Peyer's patch (tissue), 4 donors: ENCODE data around the gene TRRAP. TPM values are rescaled to one million over a fixed set of nuclear protein-coding genes. Genes with fewer than 3 reads are reported as not detected.

Experiments used
- DNase-seq, 3 donors: peaks; one replicate each; pipeline ENCODE4 v3.0.0-alpha.2; 2017 to 2019
- H3K27ac ChIP-seq, 4 donors: fragments of 200-600 bp; sonication (generic); one replicate each; pipeline ENCODE4 v1.5.1; 2016 to 2019
- H3K27me3 ChIP-seq, 2 donors: fragments of 200-600 bp; sonication (generic); one replicate each; pipeline ENCODE4 v1.5.1; 2019
- H3K36me3 ChIP-seq, 3 donors: fragments of 200-600 bp; sonication (generic); one replicate each; pipeline ENCODE4 v1.5.1; 2016 to 2019
- H3K4me1 ChIP-seq, 4 donors: fragments of 200-600 bp; sonication (generic); one replicate each; pipeline ENCODE4 v1.5.1; 2016 to 2019
- H3K4me3 ChIP-seq, 4 donors: fragments of 200-600 bp; sonication (generic); 1 replicate in 3 of 4; 2 replicates in 1 of 4; pipeline ENCODE4 v1.5.1; 2016 to 2019; ENCODE audit warnings: mild to moderate bottlenecking in 1 of 4
- H3K9me3 ChIP-seq, 4 donors: fragments of 200-600 bp; sonication (generic); one replicate each; pipeline ENCODE4 v1.5.1; 2016 to 2019; ENCODE audit warnings: mild to moderate bottlenecking in 1 of 4
- POLR2A ChIP-seq, 2 donors: fragments of 450-650 bp; IDR thresholded peaks; one replicate each; pipeline ENCODE4 v1.5.1; 2017; ENCODE audit warnings: antibody characterized with exemption in 2 of 2, mild to moderate bottlenecking in 2 of 2, moderate library complexity in 2 of 2
- total RNA-seq, 4 donors: library from RNA; depleted of rRNA; stranded (reverse); fragments of >200 nt; gene quantifications; one replicate each; pipeline ENCODE4 v1.1.0, GENCODE V29; 2016
- TF ChIP-seq, protein P1 (sequence below), 6 experiments: fragments of 450-650 bp in 4 of 6; fragments of 200-600 bp in 2 of 6; sonication (generic) in 1 of 6; IDR thresholded peaks; one replicate each; pipeline ENCODE4 v1.5.1; 2017 to 2019; ENCODE audit warnings: antibody characterized with exemption in 6 of 6, mild to moderate bottlenecking in 3 of 6, moderate library complexity in 1 of 6

TRRAP gene
- total RNA-seq, 4 donors from 2014 or later: 39.2 to 62.3 (median 57.8) TPM

DNA sequence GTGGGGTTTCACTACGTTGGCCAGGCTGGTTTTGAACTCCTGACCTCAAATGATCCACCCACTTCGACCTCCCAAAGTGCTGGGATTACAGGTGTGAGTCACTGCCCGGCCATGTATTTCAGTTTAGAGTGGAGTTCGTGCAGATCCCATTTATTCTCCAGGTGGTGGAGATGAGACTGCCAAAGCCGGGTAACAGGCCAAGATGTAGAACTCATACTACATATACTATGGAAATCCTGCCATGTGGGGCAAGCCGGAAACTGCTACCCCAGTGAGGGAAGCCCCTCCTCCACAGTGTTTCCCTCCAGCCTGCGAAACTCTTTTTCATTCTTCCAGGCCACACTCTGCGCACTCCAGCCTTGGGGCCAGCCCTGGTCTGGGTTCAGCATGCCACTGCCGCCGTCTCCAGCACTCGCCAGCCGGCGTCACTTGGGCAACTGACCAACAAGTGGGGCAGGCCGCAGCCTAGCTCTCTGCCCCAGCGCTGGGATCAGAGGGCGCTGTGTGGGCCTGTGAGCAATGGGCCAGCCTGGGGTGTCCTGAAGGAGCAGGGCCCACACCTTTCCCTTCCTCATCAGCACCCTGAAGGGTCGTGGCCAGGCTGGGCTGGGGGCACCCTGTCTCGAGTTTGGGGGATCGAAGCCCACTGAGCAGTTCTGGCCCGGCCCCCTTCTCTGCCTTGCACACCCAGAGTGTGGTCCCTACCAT is 122.0 kb downstream of the TRRAP start:
- DNase-seq: no peak
- no peak overlapping the region for H3K27ac ChIP-seq
- TF ChIP-seq, protein P1, sequence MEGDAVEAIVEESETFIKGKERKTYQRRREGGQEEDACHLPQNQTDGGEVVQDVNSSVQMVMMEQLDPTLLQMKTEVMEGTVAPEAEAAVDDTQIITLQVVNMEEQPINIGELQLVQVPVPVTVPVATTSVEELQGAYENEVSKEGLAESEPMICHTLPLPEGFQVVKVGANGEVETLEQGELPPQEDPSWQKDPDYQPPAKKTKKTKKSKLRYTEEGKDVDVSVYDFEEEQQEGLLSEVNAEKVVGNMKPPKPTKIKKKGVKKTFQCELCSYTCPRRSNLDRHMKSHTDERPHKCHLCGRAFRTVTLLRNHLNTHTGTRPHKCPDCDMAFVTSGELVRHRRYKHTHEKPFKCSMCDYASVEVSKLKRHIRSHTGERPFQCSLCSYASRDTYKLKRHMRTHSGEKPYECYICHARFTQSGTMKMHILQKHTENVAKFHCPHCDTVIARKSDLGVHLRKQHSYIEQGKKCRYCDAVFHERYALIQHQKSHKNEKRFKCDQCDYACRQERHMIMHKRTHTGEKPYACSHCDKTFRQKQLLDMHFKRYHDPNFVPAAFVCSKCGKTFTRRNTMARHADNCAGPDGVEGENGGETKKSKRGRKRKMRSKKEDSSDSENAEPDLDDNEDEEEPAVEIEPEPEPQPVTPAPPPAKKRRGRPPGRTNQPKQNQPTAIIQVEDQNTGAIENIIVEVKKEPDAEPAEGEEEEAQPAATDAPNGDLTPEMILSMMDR (IDR thresholded peaks at IDR 0.05): no peak
- no peak for TF ChIP-seq POLR2A (IDR thresholded peaks at IDR 0.05)
- H3K36me3 ChIP-seq: peaks cover 0 to 74% (median 0%) of the 10 kb centered on the region in 3 donors
- no peak overlapping the region for H3K4me3 ChIP-seq
- H3K27me3 ChIP-seq: no peaks in the 10 kb centered on the region
- H3K9me3 ChIP-seq: no peaks in the 10 kb centered on the region
- H3K4me1 ChIP-seq: peaks cover 0 to 6% (median 0%) of the 10 kb centered on the region in 4 donors

DNA sequence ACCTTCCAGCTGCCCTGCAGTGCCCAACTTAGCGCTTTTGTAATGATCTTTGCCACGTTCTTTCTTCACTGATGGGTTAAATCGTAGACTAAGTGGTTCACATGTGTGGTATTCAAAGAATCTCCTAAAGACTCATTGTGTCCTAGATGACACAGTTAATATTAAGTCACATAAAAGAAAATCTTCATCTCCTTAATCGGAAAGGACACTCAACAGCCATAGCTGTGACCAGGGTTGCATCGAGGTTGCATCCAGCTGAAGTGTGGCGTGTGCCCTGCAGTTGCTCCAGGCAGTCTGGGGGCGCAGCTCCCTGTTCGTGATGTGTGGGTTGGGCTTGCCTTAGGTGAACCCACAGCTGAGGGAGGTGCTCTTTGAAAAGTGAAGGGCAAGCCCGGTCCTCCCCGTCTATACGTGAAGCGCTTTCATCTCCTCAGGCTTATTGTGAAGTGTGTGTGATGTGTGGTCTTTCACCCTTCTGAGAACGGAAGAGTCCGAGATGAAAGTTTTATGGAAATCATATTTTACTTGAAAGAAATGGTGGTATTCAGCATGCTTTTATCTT is 122.7 kb downstream of the TRRAP start:
- Histone ChIP-seq H3K4me1 (peaks cover 0 to 6% (median 0%) of the 10 kb centered on the region in 4 donors), H3K9me3 (no peaks in the 10 kb centered on the region), H3K27ac (no peak overlapping the region), H3K27me3 (no peaks in the 10 kb centered on the region), H3K36me3 (peaks cover 0 to 78% (median 0%) of the 10 kb centered on the region in 3 donors), H3K4me3 (no peak overlapping the region)
- no peak for DNase-seq
- TF ChIP-seq, protein P1 (IDR thresholded peaks at IDR 0.05): no peak

DNA sequence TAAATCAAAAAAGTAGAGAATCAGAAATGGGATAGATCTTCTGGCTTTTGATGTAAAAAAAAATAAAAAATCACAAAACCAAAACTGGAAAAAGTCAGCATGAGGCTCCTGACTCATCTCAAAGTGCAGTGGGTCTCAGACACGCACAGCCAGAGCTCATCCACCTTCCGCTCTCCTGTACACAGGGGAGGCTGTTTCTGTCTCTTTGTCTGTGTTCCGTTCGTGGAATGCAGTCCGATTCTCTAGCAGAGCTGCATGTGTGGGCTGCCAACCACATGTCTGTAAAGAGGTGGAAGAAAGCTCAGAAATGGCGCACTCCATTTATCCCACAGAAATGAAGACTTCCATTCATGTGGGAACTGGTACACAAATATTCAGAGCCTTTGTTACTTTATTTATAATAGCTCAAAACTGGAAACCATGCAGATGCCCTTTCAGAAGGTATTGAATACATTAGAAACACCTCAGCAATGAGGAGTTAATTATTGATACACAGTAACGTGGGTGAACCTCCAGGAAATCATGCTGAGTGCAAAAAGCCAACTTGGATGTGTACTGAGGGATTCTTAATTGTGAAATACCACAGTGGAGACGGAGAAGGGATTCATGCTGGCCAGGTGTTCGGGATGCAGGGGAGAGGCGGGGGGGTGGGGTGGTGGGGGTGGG is 123.3 kb downstream of the TRRAP start:
- no peaks in the 10 kb centered on the region for H3K9me3 ChIP-seq
- H3K36me3 ChIP-seq: peaks cover 0 to 78% (median 0%) of the 10 kb centered on the region in 3 donors
- H3K27ac ChIP-seq: no peak overlapping the region
- H3K4me1 ChIP-seq: peaks cover 0 to 6% (median 0%) of the 10 kb centered on the region in 4 donors
- no peak overlapping the region for H3K4me3 ChIP-seq
- H3K27me3 ChIP-seq: no peaks in the 10 kb centered on the region
- TF ChIP-seq, protein P1 (IDR thresholded peaks at IDR 0.05): no peak
- no peak for TF ChIP-seq POLR2A (IDR thresholded peaks at IDR 0.05)
- DNase-seq: no peak

DNA sequence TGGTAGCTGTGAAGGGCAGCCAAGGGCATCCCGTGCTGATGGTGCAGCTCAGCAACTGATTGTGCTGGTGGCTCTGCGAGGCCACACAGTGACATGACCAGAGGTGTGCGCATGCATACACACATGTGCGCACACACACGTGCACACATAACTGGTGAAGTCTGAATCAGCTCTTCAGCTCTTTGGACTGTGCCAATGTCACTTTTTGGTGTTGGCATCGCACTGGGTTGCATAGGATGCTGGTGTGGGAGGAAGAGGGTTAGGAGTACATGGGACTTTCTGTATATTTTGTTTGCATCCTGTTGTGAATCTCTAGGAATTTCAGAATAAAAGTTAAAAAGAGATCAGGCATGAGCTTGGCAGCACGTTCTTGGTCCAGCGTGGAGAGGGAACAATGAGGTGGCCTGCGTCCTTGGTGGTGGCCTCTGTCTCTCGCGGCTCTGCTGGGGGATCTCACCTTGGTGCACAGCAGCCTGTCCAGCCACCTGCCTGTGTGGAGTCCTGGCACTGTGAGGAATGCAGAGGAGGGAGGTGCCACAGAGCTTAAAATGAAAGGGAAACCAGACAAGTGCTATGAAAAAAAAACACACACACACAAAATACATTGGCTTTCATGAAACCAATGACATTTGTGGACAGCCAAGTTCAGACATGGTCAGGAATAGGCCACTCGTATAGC is 124.0 kb downstream of the TRRAP start:
- Histone ChIP-seq H3K4me1 (peaks cover 0 to 6% (median 0%) of the 10 kb centered on the region in 4 donors), H3K4me3 (no peak overlapping the region), H3K27me3 (no peaks in the 10 kb centered on the region), H3K9me3 (no peaks in the 10 kb centered on the region), H3K27ac (no peak overlapping the region), H3K36me3 (peaks cover 0 to 80% (median 0%) of the 10 kb centered on the region in 3 donors)
- DNase-seq: no peak
- TF ChIP-seq, protein P1 (IDR thresholded peaks at IDR 0.05): no peak
- TF ChIP-seq POLR2A (IDR thresholded peaks at IDR 0.05): no peak

DNA sequence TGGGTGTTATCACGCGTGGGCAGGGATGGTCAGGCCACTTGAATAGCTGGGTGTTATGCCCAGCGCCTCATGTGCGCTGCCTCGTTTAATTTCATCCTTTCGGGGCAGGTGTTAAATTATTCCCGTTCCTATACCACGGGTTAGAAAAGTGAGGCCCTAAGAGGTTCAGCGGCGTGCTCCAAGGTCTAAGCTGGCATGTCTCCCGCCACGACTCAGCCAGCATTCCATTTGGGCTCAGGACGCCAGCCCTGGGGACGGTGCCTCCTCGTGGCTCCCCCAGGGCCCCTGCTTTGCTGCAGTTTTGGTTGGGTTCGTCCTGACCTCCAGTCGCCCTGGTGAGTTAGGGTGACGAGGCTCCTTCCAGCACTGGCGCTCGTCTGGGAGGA is 124.5 kb downstream of the TRRAP start:
- Histone ChIP-seq H3K27me3 (no peaks in the 10 kb centered on the region), H3K9me3 (no peaks in the 10 kb centered on the region), H3K4me1 (peaks cover 0 to 6% (median 0%) of the 10 kb centered on the region in 4 donors), H3K4me3 (no peak overlapping the region), H3K36me3 (peaks cover 0 to 85% (median 0%) of the 10 kb centered on the region in 3 donors), H3K27ac (no peak overlapping the region)
- no peak for DNase-seq
- no peak for TF ChIP-seq POLR2A (IDR thresholded peaks at IDR 0.05)
- TF ChIP-seq, protein P1 (IDR thresholded peaks at IDR 0.05): no peak
